Measurements from ENCODE around the gene ALCAM.

ALCAM gene

DNA sequence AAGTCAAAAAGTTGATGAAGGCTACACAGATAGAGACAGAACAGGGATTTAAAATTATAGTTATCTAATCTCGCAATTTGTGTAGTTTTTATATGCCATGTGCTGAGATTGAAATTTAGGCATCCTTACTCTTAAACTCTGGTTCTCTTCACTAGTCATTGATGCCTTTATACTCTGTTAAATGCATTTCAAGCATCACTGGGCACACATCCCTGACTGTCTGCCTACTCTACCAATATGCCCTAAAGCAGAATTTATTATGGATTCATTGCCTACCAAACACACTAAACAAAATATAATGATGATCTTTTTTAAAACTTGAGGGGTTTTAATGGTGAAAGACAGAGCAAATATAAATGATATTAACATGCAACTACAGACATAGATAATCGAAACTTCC lies 10.3 kb upstream of the ALCAM start:
- no peak for DNase-seq (ENCODE audit: low read depth)

DNA sequence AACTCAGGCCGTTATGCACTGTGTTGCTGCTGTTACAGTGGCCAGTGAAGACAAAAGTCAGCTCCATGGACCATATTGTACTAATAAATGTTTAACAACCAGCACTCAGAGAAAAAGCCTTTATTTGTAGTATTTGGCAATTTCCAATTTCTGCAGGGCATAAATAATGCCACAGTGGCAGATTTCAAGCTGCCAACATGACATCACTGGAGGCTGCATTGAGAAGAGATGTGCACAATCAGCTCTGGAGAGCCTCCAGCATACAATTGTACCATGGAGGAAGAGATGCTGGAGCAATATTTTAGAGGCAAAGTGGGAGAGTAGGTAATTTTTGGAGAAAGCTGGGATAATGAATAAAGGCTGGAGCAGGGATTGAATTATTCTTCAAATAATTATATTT lies 9.7 kb upstream of the ALCAM start:
- no peak for DNase-seq (ENCODE audit: low read depth)

DNA sequence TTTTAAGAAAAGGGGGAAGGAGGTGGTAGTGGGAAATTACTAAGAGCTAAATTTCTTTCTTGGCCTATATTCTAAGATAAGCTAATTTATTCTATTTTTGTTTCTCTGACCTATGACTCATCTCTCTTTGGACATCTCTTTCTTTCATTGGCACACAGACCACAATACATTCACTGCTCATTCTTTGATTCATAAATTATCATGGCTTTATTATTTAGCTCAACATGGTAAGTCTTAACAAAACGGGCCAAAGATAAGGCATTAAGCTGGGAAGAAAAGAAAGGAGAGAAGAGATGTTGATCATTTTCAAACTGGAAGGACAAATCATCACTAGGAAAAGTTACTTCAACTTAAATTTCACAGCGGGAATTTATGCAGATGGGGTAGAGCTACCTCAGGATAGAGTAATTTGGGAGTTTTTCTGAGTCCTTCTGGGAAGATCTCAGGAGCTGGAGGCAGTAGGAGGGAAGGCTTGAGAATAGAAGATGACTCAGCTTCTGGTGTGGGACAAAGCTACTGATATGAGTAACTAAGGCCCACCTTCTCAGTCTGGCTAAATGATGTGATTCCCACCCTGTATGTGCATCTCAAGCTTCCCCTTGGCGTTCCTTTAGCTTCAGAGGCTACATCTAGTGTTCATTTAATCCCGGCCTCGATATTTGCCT lies 7.5 kb upstream of the ALCAM start:
- no peak for DNase-seq (ENCODE audit: low read depth)

DNA sequence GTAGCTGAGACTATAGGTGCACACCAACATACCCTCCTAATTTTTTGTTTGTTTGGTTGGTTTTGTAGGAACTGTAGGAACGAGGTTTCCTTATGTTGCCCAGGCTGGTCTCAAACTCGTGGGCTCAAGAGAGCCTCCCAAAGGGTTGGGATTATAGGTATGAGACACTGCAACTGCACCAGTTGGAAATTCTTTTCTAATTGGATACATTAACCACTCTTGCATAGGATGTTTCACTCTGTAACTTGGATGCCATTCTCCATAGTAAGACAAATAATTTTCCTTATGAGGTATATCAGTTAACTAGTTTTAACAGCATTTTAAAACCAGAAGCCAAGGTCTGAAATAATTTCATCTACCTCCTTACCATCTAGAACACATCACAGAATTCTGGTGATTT lies 6.7 kb upstream of the ALCAM start:
- DNase-seq (ENCODE audit: low read depth) = no peak

DNA sequence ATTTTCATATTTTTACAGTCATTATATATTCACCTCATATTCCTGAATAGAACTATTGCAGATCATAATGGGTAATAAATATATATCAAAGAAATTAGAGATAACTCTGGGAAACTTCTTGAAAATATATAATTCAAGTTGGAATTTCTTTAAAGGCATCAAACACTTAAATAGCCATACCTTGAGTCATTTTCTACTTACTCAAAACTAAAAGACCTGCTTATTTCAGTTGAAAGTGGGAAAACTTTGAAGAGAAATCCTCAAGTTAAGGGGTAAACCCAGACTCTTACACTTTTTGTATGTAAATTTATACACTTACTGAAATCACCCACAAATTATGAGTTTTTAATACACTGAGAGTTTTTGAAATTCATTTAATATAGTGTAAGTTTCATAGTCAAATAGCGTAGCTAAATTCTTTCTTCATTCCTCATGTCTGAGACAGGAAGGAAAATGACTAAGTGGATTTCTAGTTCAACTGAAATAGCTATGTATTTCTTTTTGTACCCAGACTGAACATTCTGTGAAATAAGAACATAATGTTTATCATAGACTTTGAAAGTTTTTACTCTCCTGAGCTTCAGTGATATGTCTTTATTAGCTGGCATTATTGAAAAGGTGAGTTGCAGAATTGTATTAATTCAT lies 4.6 kb upstream of the ALCAM start:
- DNase-seq (ENCODE audit: low read depth) = no peak

DNA sequence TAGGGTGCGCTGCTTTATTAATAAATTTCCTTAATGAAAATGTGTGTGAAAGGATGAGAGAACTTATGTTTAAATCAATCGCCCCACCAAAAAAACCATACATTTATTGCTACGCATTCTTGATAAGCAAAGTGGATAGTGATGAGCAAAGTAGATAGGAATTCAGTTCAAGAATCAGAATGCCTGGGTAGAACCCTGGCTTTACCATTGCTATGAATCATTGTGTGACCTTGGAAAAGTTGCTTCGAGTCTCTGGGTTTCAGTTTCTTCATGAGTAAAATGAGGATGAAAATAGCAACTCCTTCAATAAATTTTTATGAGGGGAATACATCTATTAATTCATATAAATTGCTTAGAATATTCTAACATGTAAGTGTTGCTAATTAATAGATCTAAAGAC lies 2.6 kb upstream of the ALCAM start:
- DNase-seq (ENCODE audit: low read depth) = no peak

DNA sequence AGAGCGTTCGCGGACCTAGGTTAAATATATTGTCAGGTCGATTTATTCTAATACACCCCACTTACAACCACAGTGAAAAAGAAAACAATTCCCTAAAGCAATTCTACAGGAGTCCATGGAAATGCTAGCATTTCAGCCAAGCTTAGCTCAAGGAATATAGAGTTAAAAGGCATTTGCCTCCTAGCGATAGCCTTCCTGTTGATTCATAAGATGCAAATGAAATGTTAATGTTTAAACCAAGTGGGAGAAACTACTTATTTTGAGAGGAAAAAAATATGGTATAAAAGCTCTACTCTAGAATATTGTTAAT lies 1.7 kb upstream of the ALCAM start:
- no peak for DNase-seq (ENCODE audit: low read depth)

DNA sequence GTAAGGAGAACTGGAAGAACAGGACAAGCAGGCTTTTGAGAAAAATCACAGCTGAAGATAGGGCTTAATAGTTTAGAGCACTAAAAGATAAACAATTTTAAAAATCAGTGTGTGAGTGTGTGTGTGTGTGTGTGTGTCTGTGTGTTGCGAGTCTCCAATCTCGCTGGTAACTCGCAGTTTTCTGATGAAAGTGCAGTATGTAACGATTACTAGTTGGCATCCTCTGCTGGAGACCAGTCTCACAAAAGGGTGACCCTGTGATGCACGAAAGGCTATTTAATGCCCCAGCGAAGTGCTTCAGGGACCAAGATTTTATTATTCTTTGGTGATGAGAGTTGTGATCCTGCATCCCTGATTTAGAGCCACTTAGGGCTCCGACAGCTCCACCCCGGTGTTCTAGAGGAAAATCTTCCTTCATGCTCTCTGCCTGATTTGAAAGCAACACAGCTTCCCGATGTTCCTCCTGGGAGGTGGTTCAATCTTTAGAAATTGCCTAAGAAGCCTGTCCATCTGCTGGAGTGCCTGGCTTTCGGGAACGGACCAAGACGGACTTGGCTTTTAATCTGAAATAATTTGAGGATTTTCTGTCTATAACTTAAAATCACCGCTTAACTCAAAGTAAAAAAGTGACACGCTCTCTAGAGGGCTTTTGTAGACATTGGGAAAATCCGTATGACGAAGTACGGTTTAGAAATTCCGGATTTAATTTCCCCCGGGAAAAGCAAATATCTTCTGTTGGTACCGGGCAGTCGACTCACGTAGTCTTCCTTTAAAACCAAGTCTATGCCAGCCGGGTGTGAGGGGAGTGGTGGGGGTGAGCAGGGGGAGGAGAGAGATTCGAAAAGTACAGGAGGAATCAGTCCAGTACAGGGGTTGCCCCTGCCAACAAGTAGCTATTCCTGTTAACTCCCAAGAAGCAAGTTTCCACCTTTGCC lies 1.1 kb upstream of the ALCAM start:
- no peak for DNase-seq (ENCODE audit: low read depth)

DNA sequence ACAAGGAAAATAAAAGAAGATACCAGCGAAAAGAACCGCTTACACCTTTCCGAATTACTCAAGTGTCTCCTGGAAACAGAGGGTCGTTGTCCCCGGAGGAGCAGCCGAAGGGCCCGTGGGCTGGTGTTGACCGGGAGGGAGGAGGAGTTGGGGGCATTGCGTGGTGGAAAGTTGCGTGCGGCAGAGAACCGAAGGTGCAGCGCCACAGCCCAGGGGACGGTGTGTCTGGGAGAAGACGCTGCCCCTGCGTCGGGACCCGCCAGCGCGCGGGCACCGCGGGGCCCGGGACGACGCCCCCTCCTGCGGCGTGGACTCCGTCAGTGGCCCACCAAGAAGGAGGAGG lies 325 bp downstream of the ALCAM start:
- no peak for DNase-seq (ENCODE audit: low read depth)

DNA sequence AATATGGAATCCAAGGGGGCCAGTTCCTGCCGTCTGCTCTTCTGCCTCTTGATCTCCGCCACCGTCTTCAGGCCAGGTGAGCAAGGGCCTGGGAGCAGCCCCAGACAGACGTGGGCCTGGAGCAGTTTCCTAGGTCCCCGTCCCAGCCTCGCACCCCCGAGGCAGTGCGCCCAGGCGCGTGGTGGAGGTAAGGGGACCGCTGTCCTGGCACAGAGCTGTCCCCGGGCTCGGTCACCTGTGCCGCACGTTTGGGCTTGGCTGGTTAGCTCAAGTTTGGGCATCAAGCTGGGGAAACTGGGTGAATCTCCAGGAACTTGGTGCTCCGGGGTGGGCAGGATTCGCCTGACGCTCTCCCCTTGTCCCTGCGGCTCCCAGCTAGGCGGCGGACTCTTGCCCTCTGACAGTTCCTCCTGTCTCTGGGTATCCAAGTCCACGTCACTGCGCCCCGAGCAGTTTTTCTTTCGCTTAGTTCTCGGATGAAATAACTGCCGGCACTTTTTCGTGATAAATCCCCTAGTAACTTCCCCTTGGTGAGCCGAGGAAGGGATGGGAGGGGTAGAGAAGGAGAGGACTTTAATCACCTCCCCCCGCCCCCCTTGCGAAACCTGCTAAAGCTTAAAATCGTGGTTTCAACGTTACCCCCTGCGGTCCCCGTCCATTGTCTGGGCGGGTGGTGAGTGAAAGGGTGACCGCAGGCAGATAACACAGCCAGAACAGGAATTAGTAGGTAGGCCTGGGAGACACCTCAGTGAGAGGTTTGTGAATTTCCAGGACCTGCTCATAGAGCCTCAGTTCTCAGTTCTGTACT lies 901 bp downstream of the ALCAM start:
- DNase-seq (ENCODE audit: low read depth) = no peak

DNA sequence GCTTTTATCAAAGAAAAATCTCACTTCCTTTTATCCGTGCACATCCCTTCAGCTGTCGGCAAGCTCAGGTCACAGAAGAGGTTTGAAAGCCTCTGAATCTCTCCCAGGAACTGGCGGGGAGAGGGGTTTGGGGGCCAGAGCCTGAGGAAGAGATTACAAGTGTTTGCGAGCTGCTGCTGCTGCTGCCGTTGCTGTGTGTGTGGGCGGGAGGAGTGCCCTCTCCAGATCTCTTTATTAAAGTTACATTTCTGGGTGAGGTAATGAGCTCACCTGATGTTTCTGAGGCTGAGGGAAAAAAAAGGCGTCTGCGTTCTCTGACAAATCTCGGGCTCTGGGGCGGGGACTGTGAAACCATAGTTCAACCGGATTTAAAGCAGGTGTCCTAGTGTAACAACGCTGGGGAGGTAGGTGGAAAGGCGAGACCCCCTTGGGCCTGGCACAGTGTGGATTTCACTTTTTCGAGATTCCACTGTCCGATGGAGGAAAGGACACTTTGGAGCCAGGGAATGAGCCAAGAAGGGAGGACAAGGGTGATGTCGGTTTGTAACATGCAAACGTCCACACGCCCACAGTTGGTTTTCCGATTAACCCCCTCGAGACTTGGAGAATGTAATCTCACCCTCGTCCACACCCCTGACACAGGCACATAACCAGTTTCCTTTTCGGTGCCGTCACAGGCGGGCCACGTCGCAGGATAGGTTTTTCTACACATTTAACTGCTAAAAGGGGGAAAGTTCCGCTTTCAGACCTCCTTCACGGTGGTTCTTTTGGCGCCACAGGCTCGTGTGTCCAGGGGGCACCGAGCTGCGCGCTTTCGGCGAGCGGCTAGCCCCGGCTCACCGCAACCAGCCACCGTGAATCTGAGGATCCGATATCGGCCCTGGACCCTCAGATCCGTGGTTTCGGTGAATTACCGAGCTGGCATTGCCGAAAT lies 2.1 kb downstream of the ALCAM start:
- DNase-seq (ENCODE audit: low read depth) = no peak

DNA sequence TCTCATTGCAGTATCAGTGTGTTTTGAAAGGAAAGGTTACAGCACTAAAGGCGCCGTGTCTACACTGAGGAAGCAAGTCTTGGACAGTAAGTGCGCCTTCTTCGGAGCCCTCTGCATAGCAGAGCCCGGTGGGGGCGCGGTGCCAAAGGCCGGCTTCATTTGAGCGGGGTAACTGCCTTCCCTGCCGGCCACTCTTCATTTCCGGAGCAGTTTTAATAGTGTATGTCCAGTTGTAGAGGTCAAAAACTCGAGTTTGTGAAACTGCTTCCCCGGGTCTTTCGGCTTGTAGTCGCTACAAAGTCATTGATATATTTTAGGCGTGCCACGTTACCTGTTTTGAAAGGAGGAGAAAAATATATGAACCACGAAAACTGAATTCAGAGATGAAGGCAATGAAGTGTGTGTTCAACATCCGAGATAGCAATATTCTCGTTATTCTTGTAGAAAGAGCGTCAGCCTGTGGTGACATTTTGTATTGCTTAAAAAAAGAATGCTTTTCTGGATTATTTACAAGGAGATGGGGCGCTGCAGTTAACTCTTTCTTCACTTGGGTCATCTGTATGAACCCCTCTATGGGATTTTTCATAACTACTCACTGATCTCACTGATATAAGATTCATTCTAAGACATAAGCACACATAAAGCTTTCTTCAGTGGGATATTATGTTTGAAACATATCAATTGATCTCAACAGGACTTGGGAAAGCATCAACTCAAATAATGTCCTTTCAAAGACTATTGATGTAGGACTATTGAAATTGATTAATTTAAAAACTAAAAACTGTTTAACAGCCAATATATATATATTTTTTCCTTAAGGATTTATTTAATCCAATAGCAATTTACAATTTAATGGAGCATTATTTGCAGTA lies 3.0 kb downstream of the ALCAM start:
- no peak for DNase-seq (ENCODE audit: low read depth)

DNA sequence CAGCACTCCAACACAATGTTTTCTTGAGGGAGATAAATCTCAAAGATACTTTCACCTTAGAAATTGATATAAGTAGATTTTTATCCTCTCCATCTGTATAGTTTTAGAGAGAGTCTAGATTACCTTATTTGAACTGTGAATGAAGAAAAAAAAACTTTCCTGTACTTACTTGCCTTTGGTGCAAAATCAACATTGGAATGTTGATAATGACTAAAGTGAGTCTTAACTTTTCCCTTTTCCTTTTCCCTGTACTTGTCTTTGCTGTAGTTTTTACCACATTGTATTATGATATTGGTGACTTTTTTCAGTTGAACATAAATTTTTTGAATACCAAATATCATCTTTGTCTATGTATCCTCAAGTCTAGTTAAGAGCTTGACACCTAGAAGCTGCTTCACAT lies 6.7 kb downstream of the ALCAM start:
- DNase-seq (ENCODE audit: low read depth) = no peak

DNA sequence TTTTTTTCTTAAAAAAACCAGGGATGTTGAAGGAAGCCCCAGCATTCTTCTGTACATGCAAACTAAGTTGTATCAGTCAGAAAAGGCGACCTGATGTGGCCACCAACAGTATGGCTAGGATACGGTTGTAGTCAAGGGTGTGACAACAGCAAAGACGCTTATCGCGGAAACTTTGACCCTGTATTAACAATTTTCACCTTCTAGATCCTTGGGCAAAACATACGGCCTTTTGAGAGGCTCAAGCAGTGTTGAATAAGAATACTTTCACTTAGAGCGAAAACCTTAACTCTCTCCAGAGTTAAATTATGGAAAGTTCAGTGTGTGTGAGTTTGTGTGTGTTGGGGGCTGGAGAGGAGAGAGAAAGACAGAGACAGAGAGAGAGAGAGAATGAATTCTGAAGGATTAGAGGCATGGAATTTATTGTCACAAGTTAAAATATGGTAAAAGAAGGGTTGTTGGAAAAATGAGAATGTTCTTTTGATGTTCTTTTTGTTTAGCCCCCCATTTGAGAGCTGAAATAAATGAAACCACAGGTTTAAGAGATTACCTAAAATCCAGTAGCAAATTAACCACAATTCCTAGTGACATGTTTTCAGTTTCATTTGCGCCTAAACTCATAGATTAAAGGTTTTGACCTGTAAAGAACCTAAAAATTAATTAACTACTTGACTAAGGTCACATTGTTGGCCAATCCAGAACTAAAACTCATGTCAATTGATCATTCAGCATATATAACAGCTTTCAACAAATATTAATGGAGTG lies 9.2 kb downstream of the ALCAM start:
- DNase-seq (ENCODE audit: low read depth) = no peak

DNA sequence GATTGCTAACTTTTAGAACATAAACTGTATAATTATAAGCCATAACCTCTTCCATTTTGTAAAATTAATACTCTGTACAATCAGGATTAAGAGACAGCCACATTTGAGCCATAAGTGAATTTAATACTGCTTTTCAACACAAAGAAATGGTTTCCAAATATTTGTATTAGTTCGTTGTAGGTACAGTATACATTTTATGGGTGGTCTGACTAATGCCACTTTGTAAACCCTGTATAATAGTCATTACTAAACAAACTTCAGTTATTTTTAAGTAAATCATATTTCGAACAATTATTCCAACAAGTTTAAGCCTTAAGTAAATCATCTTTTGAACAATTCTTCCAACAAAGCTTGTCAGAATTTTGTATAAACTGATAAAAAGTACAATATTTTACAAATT lies 11.0 kb downstream of the ALCAM start:
- DNase-seq (ENCODE audit: low read depth) = no peak

DNA sequence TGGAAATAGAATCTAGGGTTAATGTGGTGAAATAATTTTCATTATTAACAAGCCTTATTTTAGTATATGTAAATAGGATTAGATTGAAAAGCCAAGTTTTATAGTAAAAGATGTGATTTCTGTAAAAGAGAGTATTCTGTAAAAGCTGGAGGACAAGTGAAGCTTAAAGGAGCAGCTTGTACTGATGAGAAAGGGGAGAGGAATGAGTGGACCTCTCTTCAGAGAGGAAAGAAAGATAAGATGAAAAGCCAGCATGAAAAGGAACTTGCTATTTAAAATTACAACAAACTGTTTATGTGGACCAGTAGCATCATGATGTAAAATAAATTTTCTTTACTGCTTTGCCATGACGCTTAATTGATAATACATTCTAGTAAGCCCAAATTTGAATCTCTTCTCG lies 18.5 kb downstream of the ALCAM start:
- DNase-seq (ENCODE audit: low read depth) = no peak

DNA sequence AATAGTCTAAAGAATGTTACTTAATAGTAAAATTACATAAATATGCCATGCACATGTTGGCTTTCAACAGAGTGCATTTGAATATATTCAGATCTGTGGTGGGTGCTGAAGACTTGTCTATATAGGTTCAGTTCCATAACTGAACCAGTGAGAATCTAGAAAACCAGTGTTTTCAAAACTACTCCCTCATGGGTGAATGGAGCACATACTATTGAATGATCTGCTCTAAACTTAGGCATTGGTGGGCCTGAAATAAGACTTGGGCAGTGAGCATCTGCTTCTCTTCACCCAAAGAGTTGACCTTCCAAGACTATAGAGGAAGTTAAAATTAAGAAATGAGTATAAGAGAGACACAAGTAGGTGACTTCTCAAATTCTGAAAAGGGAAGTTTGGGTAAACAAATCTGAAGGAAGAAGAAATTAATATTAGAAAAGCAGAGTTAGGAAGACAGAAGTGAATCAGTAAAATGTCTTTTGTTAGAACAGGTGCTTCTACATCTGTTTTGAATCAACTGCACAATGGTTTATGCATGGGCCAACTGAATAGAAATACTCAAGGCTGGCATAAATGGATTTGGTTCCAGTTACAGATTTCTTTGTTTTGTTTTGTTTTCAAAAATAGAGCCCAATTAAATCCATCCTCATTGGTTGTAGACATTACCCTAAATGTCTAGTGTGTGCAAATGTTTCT lies 19.3 kb downstream of the ALCAM start:
- no peak for DNase-seq (ENCODE audit: low read depth)

DNA sequence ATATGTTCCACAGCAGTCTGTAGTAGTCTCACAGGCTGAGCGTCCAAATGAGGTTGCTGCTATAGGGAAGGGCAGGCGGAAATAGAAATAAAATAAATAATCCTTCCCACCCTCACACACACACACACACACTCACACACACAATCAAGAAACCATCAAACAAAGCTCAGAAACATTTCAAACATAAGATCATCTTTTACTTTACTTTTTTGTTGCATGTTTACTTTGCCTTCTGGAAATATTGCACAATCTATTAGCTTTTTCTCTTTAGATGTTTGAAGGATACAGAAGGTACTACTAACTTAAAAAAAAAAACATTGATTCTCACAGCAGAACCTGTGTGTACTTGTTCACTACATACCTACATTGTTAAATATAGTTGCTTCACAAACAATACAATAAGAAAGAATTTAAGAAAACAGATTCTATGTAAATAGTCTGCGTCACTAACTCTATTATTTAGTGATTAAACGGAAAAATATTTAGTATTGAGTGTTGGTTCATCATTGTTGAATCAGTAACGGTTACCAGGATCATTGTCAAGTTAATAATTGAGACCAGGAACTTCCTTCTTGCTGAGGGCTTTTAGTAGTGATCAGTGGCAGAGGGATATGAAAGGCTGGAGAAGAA lies 20.5 kb downstream of the ALCAM start:
- DNase-seq (ENCODE audit: low read depth) = no peak

DNA sequence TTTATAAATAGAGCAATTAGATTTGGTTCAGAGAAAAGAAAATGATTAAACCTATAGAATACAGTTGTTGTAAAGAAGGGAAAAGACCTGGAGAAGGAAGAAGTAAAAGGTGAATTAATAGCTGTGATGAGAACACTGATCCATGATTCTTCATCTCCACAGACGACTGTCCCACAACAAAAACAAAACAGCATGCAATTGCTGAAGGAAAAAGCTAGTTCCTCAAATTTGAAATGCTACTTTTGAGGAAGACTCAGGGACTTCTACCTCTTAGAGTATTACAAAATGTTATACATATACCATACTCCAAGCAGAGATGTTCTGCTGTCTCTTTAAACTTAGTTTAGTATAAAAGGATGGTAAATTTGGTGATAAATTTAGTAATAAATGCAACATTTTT lies 21.5 kb downstream of the ALCAM start:
- DNase-seq (ENCODE audit: low read depth) = no peak
